ENCODE results near the gene FAM107B. TPM values are rescaled to one million over a fixed set of nuclear protein-coding genes. Genes with fewer than 3 reads are reported as not detected.
A peak's percentile ranks its signal among the peaks of the same experiment; 100 is the strongest.

Gene FAM107B
- total RNA-seq, 1 donor: 22.7 TPM

DNA sequence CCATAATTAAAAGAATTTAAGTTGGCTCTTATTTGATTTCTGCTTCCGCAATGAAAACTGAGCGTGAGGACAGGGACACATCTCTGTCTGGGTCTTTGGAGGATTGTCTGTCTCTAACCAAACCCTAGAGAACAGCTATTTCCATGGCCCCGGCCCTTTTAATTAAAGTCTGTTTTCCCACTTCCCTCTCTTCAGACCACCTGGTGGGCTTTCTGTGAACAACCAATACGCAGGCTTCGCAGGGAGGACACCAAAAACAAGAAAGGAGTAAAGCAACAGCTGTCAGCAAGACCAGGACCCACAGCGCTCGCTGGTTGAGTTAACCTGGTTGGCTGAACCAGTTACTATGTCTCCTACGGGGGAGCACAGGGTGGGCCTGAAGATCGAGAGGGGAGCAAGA, 226.9 kb downstream of the FAM107B start:
- no peak for DNase-seq (ENCODE audit: low read depth)
- TF ChIP-seq, protein P1, sequence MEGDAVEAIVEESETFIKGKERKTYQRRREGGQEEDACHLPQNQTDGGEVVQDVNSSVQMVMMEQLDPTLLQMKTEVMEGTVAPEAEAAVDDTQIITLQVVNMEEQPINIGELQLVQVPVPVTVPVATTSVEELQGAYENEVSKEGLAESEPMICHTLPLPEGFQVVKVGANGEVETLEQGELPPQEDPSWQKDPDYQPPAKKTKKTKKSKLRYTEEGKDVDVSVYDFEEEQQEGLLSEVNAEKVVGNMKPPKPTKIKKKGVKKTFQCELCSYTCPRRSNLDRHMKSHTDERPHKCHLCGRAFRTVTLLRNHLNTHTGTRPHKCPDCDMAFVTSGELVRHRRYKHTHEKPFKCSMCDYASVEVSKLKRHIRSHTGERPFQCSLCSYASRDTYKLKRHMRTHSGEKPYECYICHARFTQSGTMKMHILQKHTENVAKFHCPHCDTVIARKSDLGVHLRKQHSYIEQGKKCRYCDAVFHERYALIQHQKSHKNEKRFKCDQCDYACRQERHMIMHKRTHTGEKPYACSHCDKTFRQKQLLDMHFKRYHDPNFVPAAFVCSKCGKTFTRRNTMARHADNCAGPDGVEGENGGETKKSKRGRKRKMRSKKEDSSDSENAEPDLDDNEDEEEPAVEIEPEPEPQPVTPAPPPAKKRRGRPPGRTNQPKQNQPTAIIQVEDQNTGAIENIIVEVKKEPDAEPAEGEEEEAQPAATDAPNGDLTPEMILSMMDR (IDR thresholded peaks at IDR 0.05; ENCODE audit: insufficient read depth, low read length): peak; percentile 18
- no peak overlapping the region for H3K4me3 ChIP-seq (ENCODE audit: low read depth, low read length)

DNA sequence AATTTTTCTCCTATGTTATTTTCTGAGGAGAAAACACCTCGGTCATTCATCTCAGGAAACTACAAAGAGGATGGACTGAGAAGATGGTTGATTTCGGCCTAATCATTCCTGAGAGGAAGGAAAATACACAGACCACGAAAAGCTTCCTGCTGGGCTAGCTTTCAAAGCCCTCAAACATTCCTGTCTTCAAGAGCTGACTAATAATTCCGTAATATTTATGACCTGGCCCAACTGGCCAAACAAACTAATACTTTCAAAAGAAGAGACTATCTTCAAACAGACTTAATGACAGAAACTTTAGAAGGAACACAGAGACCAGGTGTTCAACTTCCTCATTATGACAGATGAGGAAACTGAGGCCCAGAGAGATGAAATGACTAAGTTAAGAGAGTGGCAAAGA, 228.9 kb downstream of the FAM107B start:
- H3K4me3 ChIP-seq (ENCODE audit: low read depth, low read length): no peak overlapping the region
- peak; percentile 63 for DNase-seq (ENCODE audit: low read depth)
- TF ChIP-seq, protein P1 (IDR thresholded peaks at IDR 0.05; ENCODE audit: insufficient read depth, low read length): no peak

DNA sequence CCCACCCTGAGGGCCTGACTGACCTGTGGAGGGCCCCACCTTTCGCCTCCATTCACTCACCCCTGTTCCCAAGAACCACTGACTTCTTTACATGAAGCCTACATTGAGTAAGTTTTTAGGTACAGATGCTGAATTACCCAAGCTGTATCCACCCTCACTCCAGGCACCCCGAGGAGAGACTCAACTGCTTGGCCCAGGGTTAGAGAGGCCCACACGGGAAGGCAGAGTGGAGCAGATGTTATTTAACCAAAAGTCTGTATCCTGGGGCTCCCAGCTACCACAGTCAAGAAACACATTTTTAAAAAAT, 230.8 kb downstream of the FAM107B start:
- TF ChIP-seq, protein P1 (IDR thresholded peaks at IDR 0.05; ENCODE audit: insufficient read depth, low read length): no peak
- H3K4me3 ChIP-seq (ENCODE audit: low read depth, low read length): no peak overlapping the region
- no peak for DNase-seq (ENCODE audit: low read depth)

DNA sequence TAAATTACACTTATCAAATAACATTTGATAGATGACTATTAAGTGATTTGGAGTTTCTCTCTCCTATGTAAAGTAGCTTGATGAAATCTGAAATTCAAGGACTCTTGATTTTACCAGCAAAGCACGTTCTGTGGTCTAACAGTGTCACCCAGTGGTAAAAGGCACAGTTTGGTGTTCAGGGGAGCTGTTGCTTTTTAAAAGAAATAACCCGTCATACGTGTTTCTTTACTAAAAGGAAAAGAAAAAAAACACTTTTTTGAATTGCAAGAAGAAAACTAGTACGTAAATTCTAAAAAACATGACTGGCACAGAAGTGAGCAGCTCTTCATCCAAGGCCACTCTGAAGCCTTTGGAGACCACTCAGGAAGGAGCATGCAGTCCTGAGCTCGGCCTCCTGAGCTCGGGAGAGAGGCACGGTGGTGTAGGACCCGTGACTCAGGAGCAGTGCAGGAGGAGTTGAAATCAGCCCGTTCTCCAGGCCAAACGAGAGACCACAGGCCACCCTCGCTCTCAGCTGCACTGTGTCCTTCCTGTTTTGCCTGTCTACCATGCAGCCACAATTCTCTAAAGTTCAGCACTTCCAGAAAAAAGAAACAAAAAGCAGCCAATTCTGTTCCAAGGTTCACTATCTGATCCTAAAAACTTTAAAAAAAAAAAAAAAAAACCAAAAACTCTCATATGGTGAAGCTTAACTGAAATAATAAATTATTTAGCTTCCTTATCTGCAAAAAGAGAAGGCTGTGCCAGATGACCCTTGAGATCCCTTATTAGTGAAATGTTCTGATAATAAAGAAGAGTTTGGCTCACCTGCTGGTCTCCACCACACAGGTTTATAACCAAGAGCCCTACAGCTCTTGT, 231.4 kb downstream of the FAM107B start:
- H3K4me3 ChIP-seq (ENCODE audit: low read depth, low read length): peak overlapping the region; percentile 49
- TF ChIP-seq, protein P1 (IDR thresholded peaks at IDR 0.05; ENCODE audit: insufficient read depth, low read length): peak; percentile 61
- DNase-seq (ENCODE audit: low read depth): peak; percentile 82

DNA sequence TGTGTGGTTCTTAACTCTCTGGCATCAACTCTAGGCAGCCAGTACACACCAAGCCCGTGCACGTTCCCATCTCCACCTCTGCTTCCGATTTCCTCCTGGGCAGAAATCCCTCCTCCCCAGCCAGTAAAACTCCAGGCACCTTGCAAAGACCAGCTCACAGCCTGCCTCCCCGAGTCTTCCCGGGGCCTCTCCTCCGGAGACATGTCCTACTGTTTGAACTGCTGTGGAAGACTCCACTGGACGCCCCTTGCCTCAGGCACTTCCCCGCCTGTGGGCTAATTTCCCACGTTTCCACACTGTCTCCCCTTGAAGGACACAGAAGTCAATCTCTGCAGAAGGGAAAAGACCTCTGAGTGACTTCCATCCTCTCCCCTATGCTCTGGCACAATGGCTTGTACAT, 233.3 kb downstream of the FAM107B start:
- no peak overlapping the region for H3K4me3 ChIP-seq (ENCODE audit: low read depth, low read length)
- no peak for DNase-seq (ENCODE audit: low read depth)
- TF ChIP-seq, protein P1 (IDR thresholded peaks at IDR 0.05; ENCODE audit: insufficient read depth, low read length): no peak

DNA sequence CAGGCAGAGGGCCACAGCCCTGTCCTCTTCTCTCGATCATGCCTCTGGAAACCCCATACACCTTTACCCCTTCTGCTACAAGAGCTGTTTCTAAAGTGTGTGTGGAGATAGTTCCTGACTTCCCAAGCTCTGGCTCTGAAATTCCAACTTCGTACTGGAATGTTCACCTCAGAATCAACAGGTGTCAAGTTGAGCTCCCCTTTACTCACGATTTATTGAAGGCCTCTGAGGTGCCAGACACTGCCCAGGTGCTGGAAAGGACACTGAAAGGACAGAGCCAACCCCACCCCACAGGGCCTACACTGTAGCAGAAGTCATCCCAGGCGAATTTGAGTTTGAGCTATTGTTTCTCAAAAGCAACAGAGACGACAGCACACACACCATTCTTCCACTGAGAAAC, 234.1 kb downstream of the FAM107B start:
- DNase-seq (ENCODE audit: low read depth): no peak
- TF ChIP-seq, protein P1 (IDR thresholded peaks at IDR 0.05; ENCODE audit: insufficient read depth, low read length): no peak
- no peak overlapping the region for H3K4me3 ChIP-seq (ENCODE audit: low read depth, low read length)

DNA sequence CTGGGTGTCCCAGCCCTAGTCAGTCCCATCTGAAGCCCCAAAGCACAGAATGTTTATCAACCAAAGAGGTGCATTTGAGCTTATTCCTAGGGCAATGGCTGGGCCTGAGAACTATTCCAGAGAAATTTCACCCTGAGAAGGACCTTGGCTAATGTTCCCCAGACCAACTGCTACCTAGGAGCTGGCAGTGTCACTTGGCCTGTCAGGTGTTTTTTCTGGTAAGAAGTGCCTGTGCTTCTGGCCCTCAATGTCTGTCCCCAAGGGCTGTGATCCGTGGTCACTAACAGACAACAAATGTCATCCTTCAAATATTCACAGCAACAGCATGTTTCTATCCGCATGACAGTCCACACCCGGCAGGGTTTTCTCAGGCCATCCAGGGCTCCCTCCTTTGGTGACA, 234.6 kb downstream of the FAM107B start:
- TF ChIP-seq, protein P1 (IDR thresholded peaks at IDR 0.05; ENCODE audit: insufficient read depth, low read length): no peak
- H3K4me3 ChIP-seq (ENCODE audit: low read depth, low read length): no peak overlapping the region
- DNase-seq (ENCODE audit: low read depth): no peak
